AG04450 (cell line): ENCODE measurements around the gene GRIN2A. TPM values are rescaled to one million over a fixed set of nuclear protein-coding genes. Genes with fewer than 3 reads are reported as not detected.

Experiments used
- CTCF ChIA-PET: fragments of 300-600, 350-600 bp; formaldehyde crosslinking; extraction: SDS; loops from one replicate; lab custom pipeline; 2022; ENCODE audit warnings: antibody characterized with exemption, inconsistent platforms; lab: Charles Lee
- POLR2A ChIA-PET: fragments of 350-600 bp; formaldehyde crosslinking; extraction: SDS; loops from one replicate; lab custom pipeline; 2021; ENCODE audit warnings: antibody characterized with exemption, inconsistent platforms; lab: Yijun Ruan, JAX
- DNase-seq: peaks from one replicate; pipeline ENCODE4 v3.0.0-alpha.2; 2011; ENCODE audit warnings: low read depth, low spot score
- H3K27ac ChIP-seq: one replicate; pipeline ENCODE4 v1.5.1; 2012; ENCODE audit warnings: low read depth, low read length, control low read depth
- H3K27me3 ChIP-seq: one replicate; pipeline ENCODE4 v1.6.0; 2012; ENCODE audit warnings: low read length; ENCODE audit not compliant: control insufficient read depth, insufficient read depth
- H3K4me3 ChIP-seq: 2 replicates; pipeline ENCODE4 v1.5.1; 2011; ENCODE audit warnings: mild to moderate bottlenecking, low read depth, low read length, control low read depth
- H3K9me3 ChIP-seq: 2 replicates; pipeline ENCODE4 v1.5.1; 2012; ENCODE audit warnings: low read length; ENCODE audit not compliant: control insufficient read depth, insufficient read depth
- CTCF ChIP-seq: IDR thresholded peaks from 2 replicates; pipeline ENCODE4 v1.5.1; 2011; ENCODE audit warnings: low read depth, low read length, control low read depth, inconsistent platforms
- polyA plus RNA-seq: library from polyadenylated mRNA; depleted of rRNA; stranded (reverse); fragments of >200 nt; gene quantifications from 2 replicates; pipeline ENCODE4 v1.2.3, GENCODE V29; 2011

The GRIN2A gene
- polyA plus RNA-seq, 1 experiment: not detected

- TF ChIP-seq CTCF: no peak
- CTCF ChIA-PET: no interaction called here
- Histone ChIP-seq H3K9me3 (peaks cover 32% of the 10 kb centered on the region), H3K27me3 (no peaks in the 10 kb centered on the region), H3K27ac (no peak overlapping the region), H3K4me3 (no peak overlapping the region)
- POLR2A ChIA-PET: no interaction called here
- no peak for DNase-seq
Measured at GRCh38 chr16:10205688-10206087, 23.5 kb upstream of the GRIN2A start.

GRCh38 chr16:10202649-10203048, 20.4 kb upstream of the GRIN2A start:
- TF ChIP-seq CTCF: no peak
- H3K27me3 ChIP-seq: no peaks in the 10 kb centered on the region
- DNase-seq: no peak
- ChIA-PET CTCF (no interaction called here), POLR2A (no interaction called here)
- H3K4me3 ChIP-seq: no peak overlapping the region
- peaks cover 36% of the 10 kb centered on the region for H3K9me3 ChIP-seq
- no peak overlapping the region for H3K27ac ChIP-seq

DNA sequence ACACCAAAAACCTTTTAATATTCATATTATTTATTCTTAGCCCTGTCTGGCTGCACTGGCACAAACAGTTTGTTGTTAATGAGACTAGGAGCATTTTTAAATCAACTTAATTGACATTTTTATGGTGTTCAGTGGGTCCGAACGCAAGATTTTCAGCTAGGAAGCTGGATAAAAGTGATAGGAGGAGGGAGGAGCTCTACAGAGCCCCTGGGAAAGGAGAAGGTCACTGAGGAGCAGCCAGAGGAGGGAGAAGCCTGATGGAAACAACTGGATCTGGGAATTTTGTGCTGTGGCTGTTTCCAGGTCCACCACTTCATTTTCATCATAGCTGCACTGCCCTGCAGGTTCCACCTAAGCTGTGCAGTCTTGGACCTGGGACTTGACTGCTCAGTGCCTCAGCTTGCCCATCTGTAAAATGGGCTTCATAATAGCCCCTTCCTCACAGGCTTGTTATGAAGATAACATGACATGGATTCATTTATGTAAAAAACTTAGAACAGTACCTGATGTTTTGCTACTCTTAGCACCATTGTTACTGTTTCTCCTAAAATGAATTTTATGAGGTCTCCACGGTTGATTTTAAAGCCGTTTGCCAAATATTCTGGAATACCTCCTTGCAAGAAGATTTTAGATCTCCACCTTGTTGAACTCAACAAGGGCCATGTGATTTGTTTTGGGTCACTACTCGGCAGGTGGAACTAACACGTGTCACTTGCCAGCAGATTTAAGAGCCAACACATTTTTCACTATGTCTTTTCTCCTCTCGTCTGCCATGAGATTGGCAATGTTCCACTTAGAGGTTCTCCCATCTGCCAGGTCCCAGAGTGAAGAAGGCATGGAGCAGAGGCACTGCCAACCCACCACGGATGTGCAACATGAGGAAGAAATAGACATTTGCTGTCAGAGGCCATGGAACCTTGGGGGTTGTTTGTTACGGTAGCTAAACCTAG, 18.7 kb upstream of the GRIN2A start:
- ChIA-PET POLR2A (no interaction called here), CTCF (no interaction called here)
- no peak for TF ChIP-seq CTCF
- H3K4me3 ChIP-seq: no peak overlapping the region
- peaks cover 42% of the 10 kb centered on the region for H3K9me3 ChIP-seq
- H3K27ac ChIP-seq: no peak overlapping the region
- no peak for DNase-seq
- no peaks in the 10 kb centered on the region for H3K27me3 ChIP-seq

GRCh38 chr16:10196999-10197398, 14.8 kb upstream of the GRIN2A start:
- Histone ChIP-seq H3K27me3 (no peaks in the 10 kb centered on the region), H3K4me3 (no peak overlapping the region), H3K9me3 (peaks cover 35% of the 10 kb centered on the region), H3K27ac (no peak overlapping the region)
- ChIA-PET CTCF (no interaction called here), POLR2A (no interaction called here)
- no peak for DNase-seq
- no peak for TF ChIP-seq CTCF

GRCh38 chr16:10191096-10191495, 8.9 kb upstream of the GRIN2A start:
- no peak for TF ChIP-seq CTCF
- DNase-seq: no peak
- Histone ChIP-seq H3K9me3 (peaks cover 17% of the 10 kb centered on the region), H3K27me3 (no peaks in the 10 kb centered on the region), H3K4me3 (no peak overlapping the region), H3K27ac (no peak overlapping the region)
- POLR2A ChIA-PET: no interaction called here
- CTCF ChIA-PET: no interaction called here
